MCF 10A (cell line): ENCODE results near the gene TAF11L13. TPM values are rescaled to one million over a fixed set of nuclear protein-coding genes. Genes with fewer than 3 reads are reported as not detected.
"Not testable (repeated sequence)": the region's sequence is repeated elsewhere in the genome, so short reads cannot be mapped to it uniquely, and the experiment has no call there.

Source experiments
- Bru-seq: library from RNA; stranded (reverse); fragments of 400-500 nt; gene quantifications from one replicate; lab custom pipeline; 2021; lab: Mats Ljungman, UMichigan
- BruChase-seq, 2 experiments: library from RNA; stranded (reverse); fragments of 400-500 nt; gene quantifications; one replicate each; lab custom pipeline; 2021; lab: Mats Ljungman, UMichigan
- BruUV-seq: library from RNA; stranded (reverse); fragments of 400-500 nt; replicated peaks from 2 replicates; lab custom pipeline; 2021; lab: Mats Ljungman, UMichigan
- CTCF ChIA-PET: fragments of 300-600 bp; sonication (Branson Sonifier 250); formaldehyde crosslinking; extraction: SDS; loops from one replicate; lab custom pipeline; 2021; ENCODE audit warnings: antibody characterized with exemption, inconsistent platforms; lab: Yijun Ruan, JAX
- POLR2A ChIA-PET: fragments of 300-600, 350-650 bp; sonication (Branson Sonifier 250); formaldehyde crosslinking; extraction: SDS; loops from one replicate; lab custom pipeline; 2020; ENCODE audit warnings: antibody characterized with exemption, inconsistent platforms; lab: Yijun Ruan, JAX
- DNase-seq: peaks from one replicate; pipeline ENCODE4 v3.0.0-alpha.2; 2018; ENCODE audit not compliant: unreplicated experiment
- H3K27ac Mint-ChIP-seq: one replicate; pipeline ENCODE4 v1.8.0; 2022; ENCODE audit warnings: mild to moderate bottlenecking, low read depth, mixed read lengths; ENCODE audit not compliant: unreplicated experiment
- H3K27me3 Mint-ChIP-seq: one replicate; pipeline ENCODE4 v1.8.0; 2022; ENCODE audit warnings: mixed read lengths; ENCODE audit not compliant: insufficient read depth, unreplicated experiment
- H3K36me3 Mint-ChIP-seq: one replicate; pipeline ENCODE4 v1.8.0; 2022; ENCODE audit warnings: mild to moderate bottlenecking, moderate library complexity, mixed read lengths; ENCODE audit not compliant: insufficient read depth, unreplicated experiment
- H3K4me1 Mint-ChIP-seq: one replicate; pipeline ENCODE4 v1.8.0; 2022; ENCODE audit warnings: mixed read lengths; ENCODE audit not compliant: insufficient read depth, unreplicated experiment
- H3K4me3 Mint-ChIP-seq: one replicate; pipeline ENCODE4 v1.8.0; 2022; ENCODE audit warnings: mild to moderate bottlenecking, moderate library complexity, mixed read lengths; ENCODE audit not compliant: unreplicated experiment
- H3K9me3 Mint-ChIP-seq: one replicate; pipeline ENCODE4 v1.8.0; 2022; ENCODE audit warnings: mixed read lengths; ENCODE audit not compliant: unreplicated experiment
- intact Hi-C: fragments of 100-400 bp; cut with micrococcal nuclease; formaldehyde crosslinking; loops from 2 replicates; pipeline ENCODE4 v1.14.1; 2022
- long read RNA-seq: library from polyadenylated mRNA; stranded (forward); transcript quantifications from one replicate; pipeline ENCODE4 v2.0.0, GENCODE V29; 2022
- total RNA-seq: library from RNA; stranded (reverse); gene quantifications from 2 replicates; pipeline ENCODE4 v1.2.3, GENCODE V29; 2022
- TF ChIP-seq, protein P1 (sequence below): fragments of 200-600 bp; IDR thresholded peaks from one replicate; pipeline ENCODE4 v1.8.0; 2022; ENCODE audit warnings: antibody characterized with exemption, mild to moderate bottlenecking; ENCODE audit not compliant: unreplicated experiment

Gene TAF11L13
- total RNA-seq: not detected in 2 replicates
- not detected for Bru-seq, nascent RNA
- BruChase-seq, experiment 1, labeled RNA remaining after a 6-hour chase: not detected
- BruChase-seq, experiment 2, labeled RNA remaining after a 2-hour chase: not detected
- long read RNA-seq: 0 reads

DNA sequence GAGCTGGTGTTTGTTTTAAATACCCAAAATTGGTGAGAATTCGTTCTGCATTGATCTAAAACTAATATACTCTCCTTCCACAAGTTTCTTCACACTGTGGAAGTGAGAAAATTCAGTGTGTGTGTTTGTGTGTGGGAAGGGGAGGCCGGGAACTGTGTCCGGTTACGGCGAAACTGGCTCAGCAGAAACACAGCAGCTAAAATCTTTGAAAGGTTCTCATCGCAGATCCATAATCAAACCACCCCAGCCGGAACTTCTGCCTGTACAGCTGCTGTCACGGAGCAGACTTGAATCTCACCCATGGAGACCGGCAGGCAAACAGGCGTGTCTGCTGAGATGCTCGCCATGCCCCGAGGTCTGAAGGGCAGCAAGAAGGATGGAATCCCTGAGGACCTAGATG lies at the start of gene TAF11L13:
Gene TAF11L13 (plus strand): TSS at position 301 of the 400 bp plus-strand sequence.
- H3K4me1 Mint-ChIP-seq, H3K27ac Mint-ChIP-seq, POLR2A ChIA-PET, CTCF ChIA-PET, H3K27me3 Mint-ChIP-seq, H3K36me3 Mint-ChIP-seq, intact Hi-C loops, H3K9me3 Mint-ChIP-seq, BruUV-seq, DNase-seq, H3K4me3 Mint-ChIP-seq: not testable (repeated sequence)

DNA sequence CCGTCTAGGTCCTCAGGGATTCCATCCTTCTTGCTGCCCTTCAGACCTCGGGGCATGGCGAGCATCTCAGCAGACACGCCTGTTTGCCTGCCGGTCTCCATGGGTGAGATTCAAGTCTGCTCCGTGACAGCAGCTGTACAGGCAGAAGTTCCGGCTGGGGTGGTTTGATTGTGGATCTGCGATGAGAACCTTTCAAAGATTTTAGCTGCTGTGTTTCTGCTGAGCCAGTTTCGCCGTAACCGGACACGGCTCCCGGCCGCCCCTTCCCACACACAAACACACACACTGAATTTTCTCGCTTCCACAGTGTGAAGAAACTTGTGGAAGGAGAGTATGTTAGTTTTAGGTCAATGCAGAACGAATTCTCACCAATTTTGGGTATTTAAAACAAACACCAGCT lies 46.2 kb upstream of the TAF11L13 start, which contains the start of gene TAF11L7:
Gene TAF11L7 (minus strand): TSS at position 101 of the 400 bp plus-strand sequence.
- BruUV-seq, intact Hi-C loops, H3K4me3 Mint-ChIP-seq, CTCF ChIA-PET, DNase-seq, H3K4me1 Mint-ChIP-seq, POLR2A ChIA-PET, H3K27ac Mint-ChIP-seq, H3K27me3 Mint-ChIP-seq, H3K36me3 Mint-ChIP-seq, H3K9me3 Mint-ChIP-seq: not testable (repeated sequence)

DNA sequence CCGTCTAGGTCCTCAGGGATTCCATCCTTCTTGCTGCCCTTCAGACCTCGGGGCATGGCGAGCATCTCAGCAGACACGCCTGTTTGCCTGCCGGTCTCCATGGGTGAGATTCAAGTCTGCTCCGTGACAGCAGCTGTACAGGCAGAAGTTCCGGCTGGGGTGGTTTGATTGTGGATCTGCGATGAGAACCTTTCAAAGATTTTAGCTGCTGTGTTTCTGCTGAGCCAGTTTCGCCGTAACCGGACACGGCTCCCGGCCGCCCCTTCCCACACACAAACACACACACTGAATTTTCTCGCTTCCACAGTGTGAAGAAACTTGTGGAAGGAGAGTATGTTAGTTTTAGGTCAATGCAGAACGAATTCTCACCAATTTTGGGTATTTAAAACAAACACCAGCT lies 41.0 kb upstream of the TAF11L13 start, which contains the start of gene TAF11L8:
Gene TAF11L8 (minus strand): TSS at position 101 of the 400 bp plus-strand sequence.
- BruUV-seq, H3K27me3 Mint-ChIP-seq, H3K4me3 Mint-ChIP-seq, H3K27ac Mint-ChIP-seq, H3K4me1 Mint-ChIP-seq, intact Hi-C loops, H3K9me3 Mint-ChIP-seq, DNase-seq, CTCF ChIA-PET, POLR2A ChIA-PET, H3K36me3 Mint-ChIP-seq: not testable (repeated sequence)

DNA sequence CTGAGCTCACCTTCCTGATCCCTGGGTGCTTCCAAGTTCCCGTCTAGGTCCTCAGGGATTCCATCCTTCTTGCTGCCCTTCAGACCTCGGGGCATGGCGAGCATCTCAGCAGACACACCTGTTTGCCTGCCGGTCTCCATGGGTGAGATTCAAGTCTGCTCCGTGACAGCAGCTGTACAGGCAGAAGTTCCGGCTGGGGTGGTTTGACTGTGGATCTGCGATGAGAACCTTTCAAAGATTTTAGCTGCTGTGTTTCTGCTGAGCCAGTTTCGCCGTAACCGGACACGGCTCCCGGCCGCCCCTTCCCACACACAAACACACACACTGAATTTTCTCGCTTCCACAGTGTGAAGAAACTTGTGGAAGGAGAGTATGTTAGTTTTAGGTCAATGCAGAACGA lies 37.6 kb upstream of the TAF11L13 start, which contains the start of gene TAF11L9:
Gene TAF11L9 (minus strand): TSS at position 140 of the 400 bp plus-strand sequence.
- H3K27ac Mint-ChIP-seq, H3K9me3 Mint-ChIP-seq, H3K4me3 Mint-ChIP-seq, H3K27me3 Mint-ChIP-seq, H3K36me3 Mint-ChIP-seq, H3K4me1 Mint-ChIP-seq, CTCF ChIA-PET, POLR2A ChIA-PET, DNase-seq, BruUV-seq, intact Hi-C loops: not testable (repeated sequence)

DNA sequence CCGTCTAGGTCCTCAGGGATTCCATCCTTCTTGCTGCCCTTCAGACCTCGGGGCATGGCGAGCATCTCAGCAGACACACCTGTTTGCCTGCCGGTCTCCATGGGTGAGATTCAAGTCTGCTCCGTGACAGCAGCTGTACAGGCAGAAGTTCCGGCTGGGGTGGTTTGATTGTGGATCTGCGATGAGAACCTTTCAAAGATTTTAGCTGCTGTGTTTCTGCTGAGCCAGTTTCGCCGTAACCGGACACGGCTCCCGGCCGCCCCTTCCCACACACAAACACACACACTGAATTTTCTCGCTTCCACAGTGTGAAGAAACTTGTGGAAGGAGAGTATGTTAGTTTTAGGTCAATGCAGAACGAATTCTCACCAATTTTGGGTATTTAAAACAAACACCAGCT lies 34.2 kb upstream of the TAF11L13 start, which contains the start of gene TAF11L10:
Gene TAF11L10 (minus strand): TSS at position 101 of the 400 bp plus-strand sequence.
- H3K27me3 Mint-ChIP-seq, intact Hi-C loops, H3K27ac Mint-ChIP-seq, H3K4me1 Mint-ChIP-seq, H3K4me3 Mint-ChIP-seq, POLR2A ChIA-PET, BruUV-seq, DNase-seq, H3K36me3 Mint-ChIP-seq, H3K9me3 Mint-ChIP-seq, CTCF ChIA-PET: not testable (repeated sequence)

DNA sequence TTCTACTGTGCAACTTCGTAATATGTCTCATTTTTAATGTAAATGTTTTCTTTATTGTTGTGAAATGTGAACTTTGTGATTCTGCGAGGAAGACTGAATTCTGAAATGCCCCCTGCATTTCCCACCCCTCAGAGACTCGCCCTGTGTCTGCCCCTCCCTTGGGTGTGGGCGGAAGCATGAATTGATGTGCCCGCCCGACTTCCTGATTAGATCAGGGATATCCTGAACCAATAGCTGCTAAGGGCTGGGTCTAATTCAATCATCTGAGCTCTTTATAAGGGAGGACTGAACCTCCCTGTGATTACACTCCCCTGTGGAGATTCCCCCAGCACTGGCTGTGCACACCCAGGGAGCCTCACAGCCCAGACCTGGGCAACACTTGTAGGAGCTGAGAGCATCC lies 28.0 kb upstream of the TAF11L13 start, which contains the start of gene TAF11L11:
Gene TAF11L11 (plus strand): TSS at position 304 of the 400 bp plus-strand sequence.
- BruUV-seq, intact Hi-C loops, POLR2A ChIA-PET, H3K9me3 Mint-ChIP-seq, H3K4me1 Mint-ChIP-seq, H3K27ac Mint-ChIP-seq, H3K4me3 Mint-ChIP-seq, H3K27me3 Mint-ChIP-seq, CTCF ChIA-PET, H3K36me3 Mint-ChIP-seq: not testable (repeated sequence)
- DNase-seq: peak; percentile 2

DNA sequence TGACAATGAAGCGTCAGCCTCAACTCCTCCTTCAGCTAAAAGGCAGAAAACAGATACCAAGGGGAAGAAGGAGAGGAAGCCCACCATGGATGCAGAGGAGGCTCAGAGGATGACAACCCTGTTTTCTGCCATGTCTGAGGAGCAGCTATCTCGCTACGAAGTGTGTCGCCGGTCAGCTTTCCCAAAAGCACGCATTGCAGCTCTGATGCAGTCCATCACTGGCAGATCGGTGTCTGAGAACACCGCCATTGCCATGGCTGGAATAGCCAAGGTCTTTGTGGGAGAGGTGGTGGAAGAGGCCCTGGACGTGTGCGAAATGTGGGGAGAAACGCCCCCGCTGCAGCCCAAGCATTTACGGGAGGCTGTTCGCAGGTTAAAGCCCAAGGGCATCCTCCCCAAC lies 26.9 kb upstream of the TAF11L13 start:
- intact Hi-C loops: no loop called here
- Mint-ChIP-seq H3K9me3 (no peaks in the 10 kb centered on the region), H3K27ac (no peak overlapping the region), H3K4me3 (no peak overlapping the region), H3K4me1 (no peaks in the 10 kb centered on the region), H3K27me3 (no peaks in the 10 kb centered on the region), H3K36me3 (no peaks in the 10 kb centered on the region)
- TF ChIP-seq, protein P1, sequence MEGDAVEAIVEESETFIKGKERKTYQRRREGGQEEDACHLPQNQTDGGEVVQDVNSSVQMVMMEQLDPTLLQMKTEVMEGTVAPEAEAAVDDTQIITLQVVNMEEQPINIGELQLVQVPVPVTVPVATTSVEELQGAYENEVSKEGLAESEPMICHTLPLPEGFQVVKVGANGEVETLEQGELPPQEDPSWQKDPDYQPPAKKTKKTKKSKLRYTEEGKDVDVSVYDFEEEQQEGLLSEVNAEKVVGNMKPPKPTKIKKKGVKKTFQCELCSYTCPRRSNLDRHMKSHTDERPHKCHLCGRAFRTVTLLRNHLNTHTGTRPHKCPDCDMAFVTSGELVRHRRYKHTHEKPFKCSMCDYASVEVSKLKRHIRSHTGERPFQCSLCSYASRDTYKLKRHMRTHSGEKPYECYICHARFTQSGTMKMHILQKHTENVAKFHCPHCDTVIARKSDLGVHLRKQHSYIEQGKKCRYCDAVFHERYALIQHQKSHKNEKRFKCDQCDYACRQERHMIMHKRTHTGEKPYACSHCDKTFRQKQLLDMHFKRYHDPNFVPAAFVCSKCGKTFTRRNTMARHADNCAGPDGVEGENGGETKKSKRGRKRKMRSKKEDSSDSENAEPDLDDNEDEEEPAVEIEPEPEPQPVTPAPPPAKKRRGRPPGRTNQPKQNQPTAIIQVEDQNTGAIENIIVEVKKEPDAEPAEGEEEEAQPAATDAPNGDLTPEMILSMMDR: no peak
- DNase-seq: no peak
- no TSS peak for BruUV-seq
- ChIA-PET POLR2A (no interaction called here), CTCF (no interaction called here)

DNA sequence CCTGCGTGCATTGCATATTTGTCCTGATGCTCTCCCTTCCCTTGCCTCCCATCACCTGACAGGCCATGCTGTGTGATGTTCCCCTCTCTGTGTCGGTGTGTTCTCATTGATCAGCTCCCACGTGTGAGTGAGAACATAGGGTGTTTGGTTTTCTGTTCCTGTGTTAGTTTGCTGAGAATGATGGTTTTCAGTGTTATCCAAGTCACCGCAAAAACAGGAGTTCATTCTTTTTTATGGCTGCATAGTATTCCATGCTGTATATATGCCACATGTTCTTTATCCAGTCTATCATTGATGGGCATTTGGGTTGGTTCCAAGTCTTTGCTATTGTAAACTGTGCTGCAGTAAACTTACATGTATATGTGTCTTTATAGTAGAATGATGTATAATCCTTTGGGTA lies 24.4 kb upstream of the TAF11L13 start:
- CTCF ChIA-PET, H3K27me3 Mint-ChIP-seq, H3K4me1 Mint-ChIP-seq, H3K4me3 Mint-ChIP-seq, intact Hi-C loops, BruUV-seq, H3K27ac Mint-ChIP-seq, H3K9me3 Mint-ChIP-seq, DNase-seq, H3K36me3 Mint-ChIP-seq: not testable (repeated sequence)
- POLR2A ChIA-PET: interaction anchor here (1.1 kb wide), 1 partner anchor 391 kb away, joined by 3 read pairs; no protein-coding TSS in a partner anchor
